A549 (cell line): ENCODE data around the gene COPS9.

Experiments
- EP300 ChIP-seq, 2 experiments: fragments of >200 bp; sonication (Bioruptor Twin); formaldehyde crosslinking; IDR thresholded peaks; 2 replicates in 1 of 2; 3 replicates in 1 of 2; pipeline ENCODE4 v1.6.1; 2016 to 2017
- NFE2L2 ChIP-seq: fragments of 150-350 bp; conservative IDR thresholded peaks from 2 replicates; pipeline ENCODE4 v1.6.1; 2014; ENCODE audit warnings: low read length
- POLR2A ChIP-seq: IDR thresholded peaks from 2 replicates; pipeline ENCODE4 v1.6.1; 2012; ENCODE audit warnings: mild to moderate bottlenecking, low read length
- RAD21 ChIP-seq, 2 experiments: fragments of >200 bp in 1 of 2; sonication (Bioruptor Twin) in 1 of 2; formaldehyde crosslinking in 1 of 2; IDR thresholded peaks in 1 of 2; conservative IDR thresholded peaks in 1 of 2; 2 replicates in 1 of 2; 3 replicates in 1 of 2; pipeline ENCODE4 v1.6.1; 2012 to 2018; ENCODE audit warnings: inconsistent platforms in 1 of 2
- TF ChIP-seq, protein P1 (sequence below): fragments of >200 bp; sonication (Bioruptor Twin); formaldehyde crosslinking; IDR thresholded peaks from 3 replicates; pipeline ENCODE4 v1.5.1; 2016

DNA sequence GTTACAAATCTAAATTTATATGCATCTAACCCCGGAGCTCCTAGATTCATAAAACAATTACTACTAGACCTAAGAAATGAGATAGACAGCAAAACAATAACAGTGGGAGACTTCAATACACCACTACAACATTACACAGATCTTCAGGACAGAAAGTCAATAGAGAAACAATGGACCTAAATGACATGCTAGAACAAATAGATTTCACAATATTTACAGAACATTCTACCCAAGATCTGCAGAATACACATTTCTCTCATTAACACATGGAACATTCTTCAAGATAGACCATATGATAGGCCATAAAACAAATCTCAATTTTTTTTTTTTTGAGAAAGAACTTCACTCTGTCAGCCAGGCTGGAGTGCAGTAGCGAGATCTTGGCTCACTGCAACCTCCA, 37.8 kb downstream of the COPS9 start:
- TF ChIP-seq EP300 (IDR thresholded peaks at IDR 0.05) (no peak), POLR2A (no peak), NFE2L2 (no peak), RAD21 (conservative IDR thresholded peaks at IDR 0.05 in 1 of 2, IDR thresholded peaks at IDR 0.05 in 1 of 2) (no peak)
- TF ChIP-seq, protein P1, sequence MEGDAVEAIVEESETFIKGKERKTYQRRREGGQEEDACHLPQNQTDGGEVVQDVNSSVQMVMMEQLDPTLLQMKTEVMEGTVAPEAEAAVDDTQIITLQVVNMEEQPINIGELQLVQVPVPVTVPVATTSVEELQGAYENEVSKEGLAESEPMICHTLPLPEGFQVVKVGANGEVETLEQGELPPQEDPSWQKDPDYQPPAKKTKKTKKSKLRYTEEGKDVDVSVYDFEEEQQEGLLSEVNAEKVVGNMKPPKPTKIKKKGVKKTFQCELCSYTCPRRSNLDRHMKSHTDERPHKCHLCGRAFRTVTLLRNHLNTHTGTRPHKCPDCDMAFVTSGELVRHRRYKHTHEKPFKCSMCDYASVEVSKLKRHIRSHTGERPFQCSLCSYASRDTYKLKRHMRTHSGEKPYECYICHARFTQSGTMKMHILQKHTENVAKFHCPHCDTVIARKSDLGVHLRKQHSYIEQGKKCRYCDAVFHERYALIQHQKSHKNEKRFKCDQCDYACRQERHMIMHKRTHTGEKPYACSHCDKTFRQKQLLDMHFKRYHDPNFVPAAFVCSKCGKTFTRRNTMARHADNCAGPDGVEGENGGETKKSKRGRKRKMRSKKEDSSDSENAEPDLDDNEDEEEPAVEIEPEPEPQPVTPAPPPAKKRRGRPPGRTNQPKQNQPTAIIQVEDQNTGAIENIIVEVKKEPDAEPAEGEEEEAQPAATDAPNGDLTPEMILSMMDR, result no peak
